OCI-LY3 (cell line): ENCODE results near the gene ERBB2.
A peak's percentile ranks its signal among the peaks of the same experiment; 100 is the strongest.

Experiments used
- H2AFZ ChIP-seq: fragments of 200-600, 300-600 bp; shearing (Covaris generic); 2 replicates; pipeline ENCODE4 v1.6.0; 2014; ENCODE audit warnings: antibody characterized with exemption, low read depth, low read length
- H3K27ac ChIP-seq: fragments of 200-600, 300-600 bp; sonication (generic); 2 replicates; pipeline ENCODE4 v1.5.1; 2014; ENCODE audit warnings: mild to moderate bottlenecking, low read length, moderate library complexity, mixed read lengths
- H3K27me3 ChIP-seq: fragments of 200-600, 300-600 bp; sonication (generic); 2 replicates; pipeline ENCODE4 v1.6.1; 2014; ENCODE audit warnings: low read depth, low read length, mixed read lengths
- H3K36me3 ChIP-seq: fragments of 200-600, 300-600 bp; sonication (generic); replicated peaks from 2 replicates; pipeline ENCODE3; 2014; ENCODE audit warnings: low read depth, low read length, mixed read lengths
- H3K4me1 ChIP-seq: fragments of 300-600, 200-600 bp; sonication (generic); 2 replicates; pipeline ENCODE4 v1.6.1; 2014; ENCODE audit warnings: low read length, mixed read lengths
- H3K4me2 ChIP-seq: fragments of 200-600, 300-600 bp; sonication (generic); 2 replicates; pipeline ENCODE4 v1.6.1; 2014; ENCODE audit warnings: low read length, mixed read lengths
- H3K4me3 ChIP-seq: fragments of 300-600, 200-600 bp; sonication (generic); 2 replicates; pipeline ENCODE4 v1.5.1; 2014; ENCODE audit warnings: antibody characterized with exemption, mild to moderate bottlenecking, low read length, moderate library complexity
- H3K79me2 ChIP-seq: fragments of 300-600, 200-600 bp; shearing (Covaris generic); 2 replicates; pipeline ENCODE4 v1.6.1; 2014; ENCODE audit warnings: mild to moderate bottlenecking, low read length, mixed read lengths
- H3K9ac ChIP-seq: fragments of 300-600, 200-600 bp; shearing (Covaris generic); 2 replicates; pipeline ENCODE4 v1.6.0; 2014; ENCODE audit warnings: mild to moderate bottlenecking, low read length, moderate library complexity
- H3K9me3 ChIP-seq: fragments of 200-600, 300-600 bp; shearing (Covaris generic); 2 replicates; pipeline ENCODE4 v1.6.1; 2014; ENCODE audit warnings: low read length, mixed read lengths; ENCODE audit not compliant: insufficient read depth
- H4K20me1 ChIP-seq: fragments of 200-600, 300-600 bp; sonication (generic); 2 replicates; pipeline ENCODE4 v1.6.1; 2016; ENCODE audit warnings: low read length, mixed read lengths; ENCODE audit not compliant: insufficient read depth
- EZH2phosphoT487 ChIP-seq: fragments of 200-600 bp; shearing (Covaris generic); IDR thresholded peaks from 2 replicates; pipeline ENCODE4 v1.6.1; 2018; ENCODE audit warnings: antibody characterized with exemption, mixed run types, low read depth
- TF ChIP-seq, protein P1 (sequence below): fragments of 200-600, 300-600 bp; sonication (generic); IDR thresholded peaks from 2 replicates; pipeline ENCODE4 v1.5.1; 2014; ENCODE audit warnings: antibody characterized with exemption, low read length, low read depth

The ERBB2 gene

DNA sequence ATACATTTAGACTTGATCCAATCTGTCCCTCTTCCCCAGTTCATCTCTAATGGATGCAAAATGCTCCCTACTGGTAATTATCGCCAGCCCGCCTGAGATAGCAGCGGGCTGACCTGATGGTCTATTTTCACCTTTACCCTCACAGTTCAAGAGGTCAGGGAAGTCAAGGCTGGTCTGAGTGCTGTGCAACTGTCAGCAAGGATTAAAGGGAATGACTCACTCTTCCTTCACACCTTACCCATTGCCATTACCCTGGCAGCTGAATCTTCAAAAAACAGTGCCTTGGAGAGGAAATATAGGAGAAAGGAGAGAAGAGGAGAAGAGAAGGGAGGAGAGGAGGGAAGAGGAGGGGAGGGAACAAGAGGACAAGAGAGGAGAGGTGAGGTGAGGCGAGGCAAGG lies 74.2 kb downstream of the ERBB2 start:
- Histone ChIP-seq H3K79me2 (peaks cover 75% of the 10 kb centered on the region), H3K27me3 (no peaks in the 10 kb centered on the region), H3K4me1 (peaks cover 99% of the 10 kb centered on the region), H3K36me3 (peaks cover 40% of the 10 kb centered on the region), H3K9ac (peak overlapping the region; percentile 93), H3K9me3 (no peaks in the 10 kb centered on the region), H3K4me2 (peak overlapping the region; percentile 77), H2AFZ (no peak overlapping the region), H4K20me1 (peaks cover 2% of the 10 kb centered on the region; the same call in 1 of the 2 replicates), H3K4me3 (peak overlapping the region; percentile 56), H3K27ac (peak overlapping the region; percentile 99)
- no peak for TF ChIP-seq EZH2phosphoT487
- TF ChIP-seq, protein P1, sequence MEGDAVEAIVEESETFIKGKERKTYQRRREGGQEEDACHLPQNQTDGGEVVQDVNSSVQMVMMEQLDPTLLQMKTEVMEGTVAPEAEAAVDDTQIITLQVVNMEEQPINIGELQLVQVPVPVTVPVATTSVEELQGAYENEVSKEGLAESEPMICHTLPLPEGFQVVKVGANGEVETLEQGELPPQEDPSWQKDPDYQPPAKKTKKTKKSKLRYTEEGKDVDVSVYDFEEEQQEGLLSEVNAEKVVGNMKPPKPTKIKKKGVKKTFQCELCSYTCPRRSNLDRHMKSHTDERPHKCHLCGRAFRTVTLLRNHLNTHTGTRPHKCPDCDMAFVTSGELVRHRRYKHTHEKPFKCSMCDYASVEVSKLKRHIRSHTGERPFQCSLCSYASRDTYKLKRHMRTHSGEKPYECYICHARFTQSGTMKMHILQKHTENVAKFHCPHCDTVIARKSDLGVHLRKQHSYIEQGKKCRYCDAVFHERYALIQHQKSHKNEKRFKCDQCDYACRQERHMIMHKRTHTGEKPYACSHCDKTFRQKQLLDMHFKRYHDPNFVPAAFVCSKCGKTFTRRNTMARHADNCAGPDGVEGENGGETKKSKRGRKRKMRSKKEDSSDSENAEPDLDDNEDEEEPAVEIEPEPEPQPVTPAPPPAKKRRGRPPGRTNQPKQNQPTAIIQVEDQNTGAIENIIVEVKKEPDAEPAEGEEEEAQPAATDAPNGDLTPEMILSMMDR: no peak

DNA sequence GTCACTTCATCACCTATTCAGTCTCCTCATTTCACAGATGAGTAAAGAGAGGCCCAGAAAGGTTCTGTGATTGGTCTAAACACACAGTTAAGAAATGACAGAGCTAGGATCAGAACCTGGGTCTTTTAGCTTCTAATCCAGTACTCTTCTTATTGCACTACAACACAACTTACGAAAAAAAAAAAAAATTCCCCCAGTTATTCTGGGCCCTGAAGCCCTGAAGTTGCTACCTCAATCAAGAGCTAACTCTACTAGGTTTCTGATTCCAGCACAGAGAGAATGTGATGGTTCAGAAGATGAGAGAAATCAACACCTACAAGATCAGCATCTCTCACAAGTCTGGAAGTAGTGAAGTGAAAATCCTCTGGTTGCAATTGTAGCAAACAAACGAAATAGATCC lies 75.2 kb downstream of the ERBB2 start:
- Histone ChIP-seq H3K4me2 (peak overlapping the region; percentile 77), H3K27me3 (no peaks in the 10 kb centered on the region), H3K9ac (peak overlapping the region; percentile 93), H4K20me1 (no peaks in the 10 kb centered on the region), H3K36me3 (peaks cover 36% of the 10 kb centered on the region), H3K79me2 (peaks cover 75% of the 10 kb centered on the region), H3K4me3 (peak overlapping the region; percentile 56), H2AFZ (no peak overlapping the region), H3K9me3 (no peaks in the 10 kb centered on the region), H3K4me1 (peaks cover 99% of the 10 kb centered on the region), H3K27ac (peak overlapping the region; percentile 99)
- no peak for TF ChIP-seq EZH2phosphoT487
- TF ChIP-seq, protein P1: no peak

DNA sequence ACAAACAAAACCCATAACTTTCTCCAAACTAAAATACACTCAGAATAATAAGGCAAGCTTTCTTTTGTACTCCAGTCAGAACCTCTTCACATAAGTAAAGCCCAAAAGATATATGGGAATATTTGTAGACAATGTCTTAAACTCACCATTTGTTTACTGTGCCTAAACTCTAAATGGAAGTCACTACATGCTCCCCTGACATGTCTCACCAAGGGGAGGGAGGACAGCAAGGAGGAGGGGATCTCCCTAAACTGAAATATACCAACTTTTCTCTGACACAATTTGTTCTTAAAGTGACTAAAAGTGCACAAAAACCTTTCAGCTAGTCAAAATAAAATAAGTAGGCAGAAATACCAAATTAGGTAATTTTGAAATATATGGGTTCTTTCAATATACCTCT lies 76.4 kb downstream of the ERBB2 start:
- peak overlapping the region; percentile 99 for H3K27ac ChIP-seq
- no peak overlapping the region for H2AFZ ChIP-seq
- no peaks in the 10 kb centered on the region for H3K27me3 ChIP-seq
- no peaks in the 10 kb centered on the region for H3K9me3 ChIP-seq
- H3K4me1 ChIP-seq: peaks cover 99% of the 10 kb centered on the region
- H3K9ac ChIP-seq: peak overlapping the region; percentile 93
- H3K36me3 ChIP-seq: peaks cover 35% of the 10 kb centered on the region
- peak overlapping the region; percentile 90 for H3K4me2 ChIP-seq
- H3K4me3 ChIP-seq: peak overlapping the region; percentile 76
- no peak for TF ChIP-seq EZH2phosphoT487
- TF ChIP-seq, protein P1: no peak
- no peaks in the 10 kb centered on the region for H4K20me1 ChIP-seq
- H3K79me2 ChIP-seq: peaks cover 81% of the 10 kb centered on the region

DNA sequence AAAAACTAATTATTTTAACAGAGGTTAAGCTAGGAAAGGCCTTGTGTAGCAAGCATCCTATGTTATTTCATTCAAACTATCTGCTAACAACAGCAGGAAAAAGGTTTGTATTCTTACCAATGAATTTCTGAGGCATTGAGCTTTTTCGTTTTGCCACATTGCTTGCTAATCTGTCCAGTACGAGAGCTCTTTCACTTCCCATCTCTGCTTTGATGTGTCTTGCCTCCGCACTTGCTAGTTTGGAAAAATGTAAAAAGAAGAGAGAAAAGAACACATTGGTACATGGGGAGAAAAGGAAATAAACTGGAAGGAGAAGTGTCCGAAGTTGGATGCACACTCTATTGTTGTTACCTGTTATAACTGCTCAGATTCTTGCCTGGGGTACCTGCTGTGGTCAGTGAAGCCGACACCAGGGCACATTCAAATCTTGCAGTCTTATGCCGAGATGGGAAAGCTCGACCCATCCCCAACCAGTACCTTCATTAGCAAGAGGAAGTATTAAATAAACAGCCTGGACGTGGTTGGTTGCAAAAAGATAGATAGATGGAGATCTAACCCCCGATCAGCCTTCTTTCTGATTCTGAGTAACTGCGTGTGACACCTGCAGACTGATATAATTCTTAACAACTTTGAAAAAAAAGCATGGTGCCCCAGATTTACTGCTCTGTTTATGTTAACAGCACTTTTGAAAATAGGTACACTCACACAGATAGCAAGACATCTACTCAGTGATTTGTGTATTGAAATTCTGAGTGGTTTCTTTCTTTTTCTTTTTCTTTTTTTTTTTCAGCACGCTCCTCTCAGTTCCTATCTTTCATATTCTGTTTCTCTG lies 77.9 kb downstream of the ERBB2 start:
- H3K9me3 ChIP-seq: no peaks in the 10 kb centered on the region
- no peak for TF ChIP-seq EZH2phosphoT487
- TF ChIP-seq, protein P1: no peak
- peak overlapping the region; percentile 99 for H3K27ac ChIP-seq
- H3K27me3 ChIP-seq: no peaks in the 10 kb centered on the region
- H3K4me3 ChIP-seq: peak overlapping the region; percentile 76
- peaks cover 98% of the 10 kb centered on the region for H3K4me1 ChIP-seq
- H2AFZ ChIP-seq: no peak overlapping the region
- H3K9ac ChIP-seq: peak overlapping the region; percentile 93
- peaks cover 81% of the 10 kb centered on the region for H3K79me2 ChIP-seq
- peak overlapping the region; percentile 90 for H3K4me2 ChIP-seq
- H4K20me1 ChIP-seq: no peaks in the 10 kb centered on the region
- H3K36me3 ChIP-seq: peaks cover 39% of the 10 kb centered on the region
